HCT116 (cell line): ENCODE data around the gene FLT4.

ENCODE experiments used
- FOSL1 ChIP-seq: IDR thresholded peaks from 2 replicates; pipeline ENCODE4 v1.6.1; 2012; ENCODE audit warnings: low read depth
- POLR2A ChIP-seq: IDR thresholded peaks from 2 replicates; pipeline ENCODE4 v1.7.0; 2011; ENCODE audit warnings: borderline replicate concordance; ENCODE audit not compliant: insufficient read depth, insufficient read length; ENCODE audit errors: extremely low read depth

DNA sequence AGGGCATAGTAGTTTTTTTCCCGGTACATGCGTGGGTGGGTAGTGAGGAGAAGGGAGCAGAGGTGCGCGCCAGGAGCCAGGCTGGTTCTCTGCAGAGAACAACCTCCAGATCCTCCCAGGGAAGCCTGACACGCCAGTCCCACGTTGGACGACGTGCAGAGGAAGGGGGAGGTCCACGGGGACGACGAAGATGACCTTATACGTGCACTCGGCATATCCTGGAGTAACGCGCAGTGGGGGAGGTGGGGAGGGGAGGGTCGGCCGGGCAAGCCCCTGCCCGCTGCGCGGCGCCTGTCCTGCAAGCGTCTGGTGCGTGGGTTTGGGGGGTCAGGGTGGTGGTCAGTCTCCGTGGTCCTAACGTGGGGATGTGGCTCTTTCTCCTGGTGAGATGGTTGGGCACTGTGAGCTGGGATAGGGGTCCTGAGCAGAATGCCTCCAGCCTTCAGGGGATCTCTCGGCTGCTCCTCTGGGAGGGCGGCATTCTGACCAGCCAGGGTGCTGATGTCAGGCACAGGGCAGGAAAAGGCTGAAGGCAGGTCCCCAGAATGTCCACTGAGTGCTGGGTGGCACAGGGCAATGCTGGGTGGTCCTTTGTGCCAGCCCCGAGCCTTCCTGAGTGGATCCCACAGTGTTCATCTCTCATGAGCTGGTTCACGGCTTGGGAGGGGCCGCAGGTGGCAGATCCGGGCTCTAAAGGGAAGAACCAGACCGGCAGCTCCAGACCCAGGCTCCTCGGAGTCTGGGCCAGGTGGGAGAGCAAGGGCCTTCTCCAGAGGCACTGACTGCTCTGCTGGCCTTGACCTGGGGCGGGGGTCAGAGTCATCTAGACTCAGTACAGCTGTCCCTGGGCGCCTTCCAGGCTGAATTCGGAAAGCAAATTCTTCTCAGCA lies 47.6 kb downstream of the FLT4 start:
- TF ChIP-seq POLR2A (no peak), FOSL1 (no peak)
